Brain microvascular endothelial cell (primary cell): Measurements from ENCODE around the gene FANCD2OS.
A peak's percentile ranks its signal among the peaks of the same experiment; 100 is the strongest.

Experiments
- DNase-seq: peaks from one replicate; pipeline ENCODE4 v3.0.0-alpha.2; 2020
- H3K27ac ChIP-seq: fragments of 250-450 bp; sonication (Bioruptor Pico); 2 replicates; pipeline ENCODE4 v1.5.1; 2020; ENCODE audit warnings: mild to moderate bottlenecking, moderate library complexity
- H3K27me3 ChIP-seq: fragments of 250-450 bp; sonication (Bioruptor Pico); replicated peaks from 2 replicates; pipeline ENCODE4 v1.5.1; 2020; ENCODE audit warnings: mild to moderate bottlenecking
- H3K36me3 ChIP-seq: fragments of 250-450 bp; sonication (Bioruptor Pico); replicated peaks from 2 replicates; pipeline ENCODE4 v1.5.1; 2020; ENCODE audit warnings: mild to moderate bottlenecking
- H3K4me3 ChIP-seq: 2 replicates; pipeline ENCODE4 v1.5.1; 2011; ENCODE audit warnings: low read depth, mild to moderate bottlenecking, control low read depth, low read length, moderate library complexity
- in situ Hi-C: cut with HindIII; loops from 2 replicates; pipeline ENCODE4 v1.10.0; 2017; ENCODE audit warnings: low sequenced_read_pairs, low pct_ligation_motif_present
- TF ChIP-seq, protein P1 (sequence below): IDR thresholded peaks from 2 replicates; pipeline ENCODE4 v1.5.1; 2011; ENCODE audit warnings: low read depth, mild to moderate bottlenecking, moderate library complexity, low read length, control low read depth, inconsistent platforms; ENCODE audit errors: missing control alignments

The FANCD2OS gene

GRCh38 chr3:10150987-10151386 is 42.9 kb upstream of the FANCD2OS start:
- in situ Hi-C loops = no loop called here
- Histone ChIP-seq H3K36me3 (peaks cover 30% of the 10 kb centered on the region), H3K27ac (no peak overlapping the region), H3K27me3 (no peaks in the 10 kb centered on the region), H3K4me3 (no peak overlapping the region)
- no peak for DNase-seq
- TF ChIP-seq, protein P1, sequence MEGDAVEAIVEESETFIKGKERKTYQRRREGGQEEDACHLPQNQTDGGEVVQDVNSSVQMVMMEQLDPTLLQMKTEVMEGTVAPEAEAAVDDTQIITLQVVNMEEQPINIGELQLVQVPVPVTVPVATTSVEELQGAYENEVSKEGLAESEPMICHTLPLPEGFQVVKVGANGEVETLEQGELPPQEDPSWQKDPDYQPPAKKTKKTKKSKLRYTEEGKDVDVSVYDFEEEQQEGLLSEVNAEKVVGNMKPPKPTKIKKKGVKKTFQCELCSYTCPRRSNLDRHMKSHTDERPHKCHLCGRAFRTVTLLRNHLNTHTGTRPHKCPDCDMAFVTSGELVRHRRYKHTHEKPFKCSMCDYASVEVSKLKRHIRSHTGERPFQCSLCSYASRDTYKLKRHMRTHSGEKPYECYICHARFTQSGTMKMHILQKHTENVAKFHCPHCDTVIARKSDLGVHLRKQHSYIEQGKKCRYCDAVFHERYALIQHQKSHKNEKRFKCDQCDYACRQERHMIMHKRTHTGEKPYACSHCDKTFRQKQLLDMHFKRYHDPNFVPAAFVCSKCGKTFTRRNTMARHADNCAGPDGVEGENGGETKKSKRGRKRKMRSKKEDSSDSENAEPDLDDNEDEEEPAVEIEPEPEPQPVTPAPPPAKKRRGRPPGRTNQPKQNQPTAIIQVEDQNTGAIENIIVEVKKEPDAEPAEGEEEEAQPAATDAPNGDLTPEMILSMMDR = no peak

- in situ Hi-C loops = no loop called here
- no peak overlapping the region for H3K27ac ChIP-seq
- peaks cover 30% of the 10 kb centered on the region for H3K36me3 ChIP-seq
- H3K4me3 ChIP-seq = no peak overlapping the region
- TF ChIP-seq, protein P1 = no peak
- DNase-seq = no peak
- no peaks in the 10 kb centered on the region for H3K27me3 ChIP-seq
Measured at GRCh38 chr3:10149226-10149625, 41.2 kb upstream of the FANCD2OS start.

- H3K4me3 ChIP-seq = no peak overlapping the region
- no peak overlapping the region for H3K27ac ChIP-seq
- H3K27me3 ChIP-seq = no peaks in the 10 kb centered on the region
- in situ Hi-C loops = no loop called here
- peaks cover 22% of the 10 kb centered on the region for H3K36me3 ChIP-seq
- DNase-seq = no peak
- TF ChIP-seq, protein P1 = no peak
Measured at GRCh38 chr3:10145685-10146084, 37.6 kb upstream of the FANCD2OS start.

DNA sequence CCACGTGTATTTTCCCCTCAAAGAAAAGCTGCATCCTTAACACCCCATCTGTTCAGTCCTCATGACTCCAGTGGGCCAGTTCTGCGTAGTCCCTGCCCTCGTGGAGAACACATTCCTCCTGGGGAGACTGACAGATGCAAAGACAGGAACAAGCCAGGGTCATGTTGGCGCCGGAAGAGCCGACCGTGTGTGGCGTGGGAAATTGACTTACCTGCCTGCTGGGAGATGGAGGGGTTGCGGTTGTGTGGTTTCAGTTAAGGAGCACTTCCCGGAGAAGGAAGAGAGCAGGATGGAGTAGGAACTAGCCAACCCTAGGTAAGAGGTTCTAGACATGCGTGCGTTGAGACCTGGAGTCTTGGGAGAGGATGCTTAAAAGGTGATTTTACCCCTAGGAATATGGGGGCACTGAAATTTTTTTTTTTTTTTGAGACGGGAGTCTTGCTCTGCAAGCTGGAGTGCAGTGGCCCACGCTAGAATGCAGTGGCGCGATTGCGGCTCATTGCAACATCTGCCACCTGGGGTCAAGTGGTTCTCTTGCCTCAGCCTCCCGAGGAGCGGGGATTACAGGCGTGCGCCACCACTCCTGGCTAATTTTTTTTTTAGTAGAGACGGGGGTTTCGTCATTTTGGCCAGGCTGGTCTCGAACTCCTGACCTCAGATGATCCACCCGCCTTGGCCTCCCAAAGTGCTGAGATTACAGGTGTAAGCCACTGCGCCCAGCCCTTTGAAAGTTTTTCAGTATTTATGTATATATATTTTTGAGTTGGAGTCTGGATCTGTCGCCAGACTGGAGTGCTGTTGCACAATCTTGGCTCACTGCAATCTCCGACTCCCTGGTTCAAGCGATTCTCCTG is 34.9 kb upstream of the FANCD2OS start:
- H3K27me3 ChIP-seq = no peaks in the 10 kb centered on the region
- peaks cover 8% of the 10 kb centered on the region for H3K36me3 ChIP-seq
- TF ChIP-seq, protein P1 = no peak
- peak overlapping the region; percentile 78 for H3K27ac ChIP-seq
- H3K4me3 ChIP-seq = peak overlapping the region; percentile 79
- in situ Hi-C loops = no loop called here
- DNase-seq = no peak

- H3K27me3 ChIP-seq = no peaks in the 10 kb centered on the region
- TF ChIP-seq, protein P1 = no peak
- peak overlapping the region; percentile 79 for H3K4me3 ChIP-seq
- H3K36me3 ChIP-seq = peaks cover 4% of the 10 kb centered on the region
- H3K27ac ChIP-seq = no peak overlapping the region
- no peak for DNase-seq
- in situ Hi-C loops = no loop called here
Measured at GRCh38 chr3:10140996-10141546, 33.0 kb upstream of the FANCD2OS start.

DNA sequence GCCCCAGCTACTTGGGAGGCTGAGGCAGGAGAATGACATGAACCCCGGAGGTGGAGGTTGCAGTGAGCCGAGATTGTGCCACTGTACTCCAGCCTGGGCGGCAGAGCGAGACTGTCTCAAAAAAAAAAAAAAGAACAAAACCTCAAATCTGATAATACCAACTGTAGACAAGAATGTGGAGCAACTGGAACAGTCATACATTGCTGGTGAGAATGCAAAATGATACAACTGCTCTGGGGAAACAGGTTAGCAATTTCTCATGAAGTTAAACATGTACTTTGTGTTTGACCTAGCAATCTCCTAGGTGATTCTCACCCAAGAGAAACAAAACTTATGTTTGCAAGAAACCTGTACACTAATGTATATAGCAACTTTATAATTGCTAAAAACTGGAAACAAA is 29.1 kb upstream of the FANCD2OS start:
- TF ChIP-seq, protein P1 = no peak
- DNase-seq = no peak
- in situ Hi-C loops = no loop called here

More for the DNA sequence above, 29.1 kb upstream of the FANCD2OS start:
- no peak overlapping the region for H3K27ac ChIP-seq
- H3K4me3 ChIP-seq = no peak overlapping the region
- no peaks in the 10 kb centered on the region for H3K36me3 ChIP-seq
- H3K27me3 ChIP-seq = no peaks in the 10 kb centered on the region
